HG02970 (cell line): ENCODE results near the gene C16orf74.
A peak's percentile ranks its signal among the peaks of the same experiment; 100 is the strongest.

Experiments used
- ATAC-seq: cut with Tn5 transposase; IDR thresholded peaks from one replicate; pipeline ENCODE4 v1.9.1; 2021; ENCODE audit warnings: mild to moderate bottlenecking, moderate library complexity, moderate number of reproducible peaks; ENCODE audit not compliant: unreplicated experiment, low FRiP score

Gene C16orf74

GRCh38 chr16:85777583-85778310 is 26.9 kb upstream of the C16orf74 start:
- no peak for ATAC-seq

GRCh38 chr16:85774811-85775210 is 23.9 kb upstream of the C16orf74 start:
- ATAC-seq: no peak

- ATAC-seq: no peak
Measured at GRCh38 chr16:85774136-85774535, 23.2 kb upstream of the C16orf74 start.

GRCh38 chr16:85773044-85773443 is 22.1 kb upstream of the C16orf74 start:
- ATAC-seq: no peak

DNA sequence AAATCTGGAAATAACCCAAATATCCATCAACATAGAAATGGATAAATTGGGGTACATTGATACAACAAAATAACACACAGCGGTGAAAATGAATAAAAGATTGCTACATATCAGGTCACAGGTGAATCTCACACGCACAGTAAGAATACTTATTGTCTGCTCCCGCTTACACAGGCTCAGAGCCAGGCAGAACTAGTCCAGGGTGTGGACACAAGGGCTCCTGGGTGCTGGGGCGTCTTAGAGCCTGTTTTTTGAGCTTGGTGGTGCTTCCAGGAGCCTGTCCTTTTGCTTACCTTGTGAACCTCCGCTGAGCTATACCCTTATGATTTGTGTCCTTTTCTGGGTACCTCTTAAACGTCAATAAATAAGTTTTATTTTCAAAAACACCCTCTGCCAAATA is 19.8 kb upstream of the C16orf74 start:
- ATAC-seq: no peak

GRCh38 chr16:85768199-85768598 is 17.3 kb upstream of the C16orf74 start:
- no peak for ATAC-seq

DNA sequence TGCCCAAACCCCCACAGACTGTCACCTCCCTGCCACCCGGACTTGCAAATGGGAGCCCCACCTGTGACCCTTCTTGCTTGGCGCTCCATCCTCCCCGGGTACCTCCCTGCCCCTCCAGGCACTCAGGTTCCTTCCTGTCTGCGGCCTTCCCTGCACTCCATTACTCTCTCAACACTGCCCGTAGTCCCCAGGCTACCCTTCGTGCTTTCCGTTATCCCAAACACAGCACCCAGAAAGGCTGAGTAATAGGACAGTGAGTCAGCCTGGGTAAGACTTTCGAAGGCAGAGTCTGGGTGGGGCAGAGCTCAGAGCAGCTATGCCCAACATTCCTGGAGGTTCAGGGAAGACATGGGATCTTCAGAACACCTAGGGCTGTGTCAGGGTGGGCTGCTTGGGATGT is 16.6 kb upstream of the C16orf74 start:
- no peak for ATAC-seq

DNA sequence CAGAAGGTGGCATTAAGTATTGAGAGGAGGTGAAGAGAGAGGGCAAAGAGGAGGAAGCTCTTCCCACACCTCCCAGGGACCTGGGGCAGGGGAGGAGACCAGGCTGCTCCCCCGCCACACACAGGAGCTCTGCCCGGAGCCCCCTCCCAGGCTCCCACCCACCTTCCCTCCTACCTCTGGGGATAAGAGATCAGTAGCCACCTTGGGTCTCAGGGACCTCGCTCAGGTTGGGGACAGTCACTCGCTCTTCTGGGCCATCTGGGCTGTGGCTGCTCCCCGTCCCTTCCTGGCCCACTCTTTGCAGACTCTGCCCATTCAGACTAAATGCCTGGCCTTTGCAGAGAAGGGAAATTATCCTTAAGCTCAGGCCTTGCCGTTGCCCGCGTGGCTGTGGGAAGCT is 14.9 kb upstream of the C16orf74 start:
- ATAC-seq: no peak

GRCh38 chr16:85765211-85765610 is 14.3 kb upstream of the C16orf74 start:
- no peak for ATAC-seq

- no peak for ATAC-seq
Measured at GRCh38 chr16:85763616-85764015, 12.7 kb upstream of the C16orf74 start.

GRCh38 chr16:85762970-85763369 is 12.1 kb upstream of the C16orf74 start:
- no peak for ATAC-seq

- no peak for ATAC-seq
Measured at GRCh38 chr16:85761861-85762260, 11.0 kb upstream of the C16orf74 start.

DNA sequence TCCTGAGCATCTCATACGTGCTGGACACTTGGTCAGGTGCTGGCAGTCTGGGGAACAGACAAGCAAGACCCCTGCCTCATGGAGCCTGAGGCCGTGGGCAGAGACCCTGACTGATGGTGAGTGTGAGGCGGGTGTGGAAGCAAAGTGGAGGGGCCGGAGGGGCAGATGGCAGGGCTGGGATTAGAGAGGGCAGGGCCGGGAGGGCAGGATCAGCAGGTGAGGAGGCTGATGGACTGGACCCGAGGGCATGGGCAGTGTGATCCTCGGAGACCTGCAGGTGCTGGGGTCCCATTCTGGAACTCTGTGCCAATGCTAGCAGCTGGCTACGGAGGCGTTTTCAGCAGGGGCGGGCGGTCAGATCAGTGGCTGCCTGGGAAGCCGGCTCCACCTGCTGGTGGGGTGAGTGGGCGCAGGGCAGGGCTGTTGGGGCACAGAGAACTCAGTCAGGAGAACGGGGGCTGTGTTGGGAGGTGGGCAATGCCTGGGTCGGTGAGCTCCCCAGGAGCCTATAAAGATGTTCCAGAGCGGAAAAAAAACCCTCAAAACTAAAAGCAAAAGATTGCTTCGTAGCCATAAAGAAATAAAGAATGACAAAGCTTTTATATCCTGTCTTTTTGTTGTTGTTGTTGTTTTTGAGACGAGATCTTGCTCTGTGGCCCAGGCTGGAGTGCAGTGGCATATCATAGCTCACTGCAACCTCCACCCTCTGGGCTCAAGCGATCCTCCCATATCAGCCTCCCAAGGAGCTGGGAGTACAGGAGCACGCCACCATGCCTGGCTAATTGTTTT is 8.9 kb upstream of the C16orf74 start:
- no peak for ATAC-seq

DNA sequence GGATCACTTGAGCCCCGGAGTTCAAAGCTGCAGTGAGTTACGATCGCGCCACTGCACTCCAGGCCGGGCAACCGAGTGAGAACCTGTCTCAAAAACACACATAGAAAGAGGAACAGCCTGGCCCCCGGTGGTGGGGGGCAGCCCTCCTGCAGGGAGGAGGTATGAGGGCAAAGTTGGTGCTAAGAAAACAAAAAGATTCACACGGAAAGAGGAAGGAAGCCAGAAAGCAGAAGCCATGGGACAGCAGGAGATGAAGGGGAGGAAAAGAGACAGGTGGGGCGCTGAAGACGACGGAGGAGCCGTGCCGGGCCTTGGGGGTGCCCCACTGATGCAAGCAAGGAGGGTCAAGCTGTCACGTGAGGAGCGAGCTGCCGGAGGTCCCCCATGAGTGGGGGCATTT is 8.2 kb upstream of the C16orf74 start:
- no peak for ATAC-seq

DNA sequence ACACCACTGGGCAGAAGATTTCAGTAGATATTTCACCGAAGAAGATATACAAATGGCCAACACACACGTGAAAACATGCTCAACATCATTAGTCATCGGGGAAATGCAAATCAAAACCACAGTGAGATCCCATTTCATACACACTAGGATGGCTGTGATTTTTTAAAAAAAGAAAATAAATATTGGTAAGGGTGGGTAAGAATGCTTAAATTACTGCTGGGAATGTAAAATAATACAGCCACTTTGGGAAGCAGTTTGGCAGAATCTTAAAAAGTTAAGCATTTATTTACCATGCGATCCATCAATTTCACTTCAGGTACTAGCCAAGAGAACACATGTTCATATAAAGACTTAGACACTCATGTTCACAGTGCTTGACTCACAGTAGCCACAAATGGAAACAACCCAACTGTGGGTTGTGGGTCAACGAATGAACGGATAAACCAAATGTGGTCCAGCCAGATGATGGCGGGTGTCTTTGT is 6.5 kb upstream of the C16orf74 start:
- ATAC-seq: no peak

GRCh38 chr16:85755929-85756768 is 5.3 kb upstream of the C16orf74 start:
- peak; percentile 37 for ATAC-seq

DNA sequence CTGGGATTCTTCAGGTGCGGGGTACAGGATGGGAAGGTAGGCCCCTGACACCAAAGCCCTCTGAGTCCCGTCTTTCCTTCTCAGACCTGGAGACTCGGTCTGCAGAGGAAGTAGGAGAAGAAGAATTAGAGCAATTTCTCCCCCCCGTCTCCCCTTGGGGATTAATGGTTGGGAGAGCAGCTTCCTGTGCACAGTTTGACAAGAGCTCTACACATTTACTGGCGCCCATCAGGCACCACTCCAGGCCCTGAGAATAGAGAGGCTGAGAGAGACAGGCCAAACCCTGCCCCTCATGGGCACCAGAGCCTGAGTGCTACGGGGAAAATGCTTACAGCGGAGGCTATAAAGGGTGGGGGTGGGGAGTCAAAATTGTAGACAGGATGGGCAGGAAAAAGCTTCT is 3.5 kb upstream of the C16orf74 start:
- no peak for ATAC-seq

GRCh38 chr16:85753976-85754375 is 3.1 kb upstream of the C16orf74 start:
- ATAC-seq: no peak

GRCh38 chr16:85753559-85753958 is 2.7 kb upstream of the C16orf74 start:
- ATAC-seq: no peak

GRCh38 chr16:85752511-85753420 is 1.9 kb upstream of the C16orf74 start:
- ATAC-seq: no peak
